Measurements from ENCODE around the gene MLLT1.

The MLLT1 gene

GRCh38 chr19:6233827-6234511, 45.8 kb downstream of the MLLT1 start:
- DNase-seq: no peak

DNA sequence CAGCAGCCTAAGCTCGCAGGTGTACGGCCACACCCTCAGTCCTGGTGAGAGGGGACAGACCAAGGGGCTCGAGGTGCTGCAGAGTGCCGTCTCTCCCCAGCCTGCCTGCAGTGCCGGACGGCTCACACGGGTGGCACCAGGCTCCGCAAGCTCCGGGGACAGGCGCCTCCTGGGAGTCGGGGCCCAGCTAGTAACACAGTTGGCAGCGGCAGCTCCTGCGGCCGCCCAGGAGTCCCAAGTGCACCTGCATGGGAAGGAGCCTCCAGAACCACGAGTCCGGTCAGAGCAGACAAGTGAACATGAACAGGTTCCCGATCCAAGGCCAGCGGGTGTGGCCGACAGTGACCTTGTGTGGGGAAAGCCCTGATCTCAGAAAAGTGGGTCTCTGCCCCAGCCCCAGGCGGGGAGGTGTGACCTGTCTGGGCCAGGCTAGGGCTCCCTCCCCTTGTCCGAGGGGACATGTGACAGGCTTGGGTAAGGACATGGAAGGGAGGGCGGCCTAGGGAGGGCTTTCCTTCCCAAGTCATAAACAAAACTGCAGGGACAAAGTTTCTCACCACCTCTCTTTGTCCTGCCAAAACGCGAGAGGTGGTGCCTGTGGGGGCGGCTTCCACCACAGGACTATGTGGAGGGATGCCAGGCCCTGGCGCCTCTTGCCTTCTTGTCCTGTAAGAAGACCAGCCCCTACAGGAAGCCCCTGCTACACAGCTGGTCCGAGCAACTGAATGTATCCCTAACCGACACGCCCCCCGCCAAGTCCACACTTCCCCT, 46.5 kb downstream of the MLLT1 start:
- no peak for DNase-seq

DNA sequence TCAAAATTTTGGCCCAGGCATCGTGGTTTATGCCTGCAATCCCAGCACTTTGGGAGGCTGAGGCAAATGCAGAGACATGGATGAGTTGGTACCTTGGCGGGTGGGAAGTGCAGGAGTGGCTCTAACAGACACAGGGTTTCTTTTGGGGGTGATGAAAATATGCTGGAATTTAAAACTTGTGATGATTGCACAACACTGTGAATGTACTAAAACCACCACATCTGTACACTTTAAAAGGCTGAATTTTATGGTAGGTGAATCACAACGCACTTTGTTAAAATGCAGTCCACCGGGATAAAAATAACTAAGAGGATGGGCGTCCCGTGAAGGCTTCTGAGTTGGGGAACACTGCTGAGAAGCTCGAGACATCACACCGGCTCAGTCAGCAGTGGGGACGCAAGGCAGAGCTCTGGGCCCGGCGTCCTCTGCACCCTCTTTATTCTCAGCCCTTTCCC, 47.1 kb downstream of the MLLT1 start:
- no peak for DNase-seq

DNA sequence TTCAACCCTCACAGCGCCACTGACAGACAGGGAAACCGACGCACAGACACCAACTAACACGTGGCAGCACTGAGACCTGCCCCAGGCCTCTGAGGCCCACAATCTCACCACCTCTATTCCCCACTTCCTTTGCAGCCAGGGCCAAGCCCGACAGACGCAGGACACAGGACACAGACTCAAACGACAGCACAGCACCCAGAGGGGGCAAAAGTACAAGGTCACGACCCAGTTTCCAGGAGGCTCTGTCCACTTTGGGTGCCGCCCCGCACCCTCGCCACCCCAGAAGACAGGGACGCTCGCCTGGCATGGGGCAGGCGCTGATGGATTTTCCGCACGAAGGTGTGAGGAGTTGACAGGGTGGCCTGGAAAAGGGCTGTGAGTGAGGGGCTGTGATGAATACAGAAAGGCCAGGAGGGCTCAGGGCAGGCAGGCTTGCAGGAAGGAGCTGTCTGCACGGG, 48.8 kb downstream of the MLLT1 start:
- no peak for DNase-seq

- no peak for DNase-seq
These were observed 49.6 kb downstream of the MLLT1 start for GRCh38 chr19:6229951-6230712.

DNA sequence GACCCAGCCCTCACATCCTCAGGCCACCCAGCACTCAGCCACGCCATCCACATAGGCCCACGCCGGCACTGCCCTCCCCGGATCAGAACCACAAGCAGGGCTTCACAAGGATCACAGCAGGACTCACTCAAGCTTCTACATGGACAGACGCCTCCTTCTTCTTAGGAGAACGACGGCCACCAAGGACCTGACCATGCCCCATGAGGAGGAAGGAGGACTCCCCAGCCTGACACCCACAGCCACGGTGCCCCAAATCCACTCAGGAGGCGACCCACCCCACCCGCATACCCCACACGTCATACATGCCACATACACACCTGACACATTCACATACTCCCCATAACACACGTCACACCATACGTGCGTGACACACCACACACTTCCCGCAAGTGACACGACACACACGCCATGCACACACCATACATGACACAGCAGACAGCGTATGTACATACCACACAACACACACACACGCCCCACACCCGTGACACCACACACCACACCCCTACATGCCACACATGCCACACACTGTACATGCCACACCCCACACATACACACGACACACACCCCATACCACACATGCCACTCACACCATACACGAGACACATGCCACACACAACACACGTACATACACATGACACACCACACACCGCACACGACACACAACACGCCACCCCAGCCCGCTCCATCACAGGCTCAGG, 50.4 kb downstream of the MLLT1 start:
- no peak for DNase-seq

- no peak for DNase-seq
These were observed 51.1 kb downstream of the MLLT1 start for GRCh38 chr19:6228551-6229215.

DNA sequence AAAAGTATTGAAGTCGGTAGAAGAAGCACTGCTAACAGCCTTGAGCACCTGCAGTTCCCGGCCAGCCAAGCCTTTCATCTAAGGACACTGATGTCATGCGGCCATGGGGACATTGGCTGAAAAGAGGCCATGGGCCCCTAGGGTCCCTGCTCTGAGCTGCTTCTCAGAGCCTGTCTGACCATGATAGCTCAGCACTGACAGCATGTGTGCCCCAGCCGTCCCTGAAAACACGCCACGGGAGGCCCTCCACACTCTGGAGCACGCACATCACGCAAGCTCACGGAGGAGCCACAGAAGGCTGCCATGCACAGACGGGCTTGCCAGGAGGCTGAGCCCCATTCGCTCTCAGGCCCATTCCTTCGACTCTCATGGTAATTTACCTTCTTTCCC, 51.8 kb downstream of the MLLT1 start:
- DNase-seq: no peak

- no peak for DNase-seq
These were observed 52.4 kb downstream of the MLLT1 start for GRCh38 chr19:6227156-6227935.

- no peak for DNase-seq
These were observed 53.2 kb downstream of the MLLT1 start for GRCh38 chr19:6226444-6227155.

DNA sequence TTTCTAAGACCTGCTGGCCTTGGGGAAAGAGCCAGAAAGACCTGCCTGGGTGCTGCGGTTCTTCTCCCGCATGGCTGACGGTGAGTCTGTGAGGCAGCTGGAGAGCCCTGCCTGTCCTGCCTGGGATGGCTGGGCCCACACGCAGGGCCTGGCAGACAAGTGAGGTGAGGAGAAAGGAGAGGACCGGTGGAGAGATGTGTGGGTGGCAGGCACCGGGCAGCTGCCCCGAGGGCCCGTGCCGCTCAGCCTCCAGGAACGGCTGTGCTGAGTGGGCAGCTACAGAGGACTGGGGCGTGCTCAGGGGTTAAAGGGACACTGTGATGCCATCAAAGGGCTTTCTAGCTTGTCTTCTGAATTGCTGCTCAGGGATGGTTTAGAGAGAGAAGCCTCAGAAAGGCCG, 53.8 kb downstream of the MLLT1 start:
- no peak for DNase-seq

DNA sequence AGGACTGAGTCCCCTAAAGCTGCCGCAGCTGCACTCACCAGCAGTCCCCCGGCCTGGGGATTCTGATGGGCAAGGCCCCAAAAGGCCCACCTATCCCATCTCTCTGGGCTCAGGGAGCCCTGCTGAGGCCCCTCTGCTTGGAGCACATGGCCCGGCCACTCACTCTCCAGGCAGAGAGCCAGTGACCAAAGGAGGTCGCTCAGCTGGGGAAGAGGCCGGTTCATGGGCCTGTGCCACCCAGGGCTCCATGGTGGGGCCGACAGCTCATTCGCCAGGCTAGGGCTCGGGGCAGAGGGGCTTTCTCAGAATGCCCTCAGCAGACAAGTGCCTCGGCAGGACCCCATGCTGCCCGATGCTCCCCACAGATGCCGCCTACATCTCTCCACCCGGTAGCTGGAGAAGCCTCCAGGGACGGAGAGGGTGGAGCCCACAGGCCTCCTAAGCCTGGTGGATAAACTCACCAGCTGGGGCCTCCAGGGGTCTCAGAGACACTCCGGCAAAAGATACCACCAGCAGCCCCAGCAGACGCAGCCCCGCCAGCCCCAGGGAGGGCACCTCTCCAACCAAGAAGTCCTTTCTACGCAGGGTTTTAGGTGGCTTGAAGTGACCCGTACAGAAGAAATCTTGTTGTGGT, 54.4 kb downstream of the MLLT1 start:
- no peak for DNase-seq

- DNase-seq: no peak
These were observed 55.5 kb downstream of the MLLT1 start for GRCh38 chr19:6224308-6224675.

- no peak for DNase-seq
These were observed 56.1 kb downstream of the MLLT1 start for GRCh38 chr19:6223461-6224307.

- DNase-seq: no peak
These were observed 56.9 kb downstream of the MLLT1 start for GRCh38 chr19:6222884-6223283.

GRCh38 chr19:6221878-6222746, 57.7 kb downstream of the MLLT1 start:
- DNase-seq: no peak

- DNase-seq: no peak
These were observed 58.4 kb downstream of the MLLT1 start for GRCh38 chr19:6221220-6221877.

Data from GDM1 (cell line).